Fibroblast of gingiva (primary cell): Measurements from ENCODE around the gene CTSF.
A peak's percentile ranks its signal among the peaks of the same experiment; 100 is the strongest.
"Not testable (repeated sequence)": the region's sequence is repeated elsewhere in the genome, so short reads cannot be mapped to it uniquely, and the experiment has no call there.

Experiments used
- DNase-seq: peaks from one replicate; pipeline ENCODE4 v3.0.0-alpha.2; 2011; ENCODE audit warnings: low read depth

Gene CTSF

DNA sequence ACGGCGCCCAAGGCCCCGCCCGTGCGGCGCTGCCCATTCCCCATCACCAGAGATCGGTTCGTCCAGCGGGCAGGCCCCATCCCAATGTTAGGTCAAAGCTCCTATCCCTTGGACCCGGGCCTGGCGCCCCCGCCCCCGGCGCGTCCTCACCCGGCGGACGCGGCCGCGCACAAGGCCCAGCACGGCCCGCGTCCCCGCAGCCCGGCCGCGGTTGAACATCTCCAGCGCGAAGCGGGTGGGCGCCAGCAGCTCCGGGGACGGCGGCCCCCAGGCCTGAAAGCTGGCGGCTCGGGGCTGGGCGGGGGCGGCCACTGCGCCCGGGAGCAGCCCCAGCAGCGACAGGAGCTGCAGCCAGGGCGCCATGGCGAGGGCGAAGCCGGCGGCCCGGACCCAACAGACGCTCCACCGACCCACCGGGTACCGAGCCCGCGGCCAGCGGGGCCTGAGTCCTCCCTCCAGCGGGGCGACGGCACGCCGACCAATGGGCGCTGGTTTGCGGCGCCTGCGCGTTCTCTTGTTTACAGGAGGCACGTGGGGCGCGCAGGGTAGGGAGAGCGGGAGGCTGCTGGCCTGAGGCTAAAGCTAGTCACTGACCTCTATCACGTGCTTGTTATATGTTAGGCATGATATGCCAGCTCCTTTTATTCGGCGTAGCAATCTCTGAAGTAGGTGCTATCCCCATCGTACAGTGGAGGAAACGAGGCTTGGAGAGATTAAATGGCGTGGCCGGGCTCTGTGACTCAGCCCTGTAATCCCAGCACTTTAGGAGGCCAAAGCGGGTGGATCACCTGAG is at the start of gene CTSF:
Gene CTSF (minus strand): TSS at position 483 of the 793 bp plus-strand sequence. CDS start 120 bp downstream, at position 363.
- peak; percentile 69 for DNase-seq

DNA sequence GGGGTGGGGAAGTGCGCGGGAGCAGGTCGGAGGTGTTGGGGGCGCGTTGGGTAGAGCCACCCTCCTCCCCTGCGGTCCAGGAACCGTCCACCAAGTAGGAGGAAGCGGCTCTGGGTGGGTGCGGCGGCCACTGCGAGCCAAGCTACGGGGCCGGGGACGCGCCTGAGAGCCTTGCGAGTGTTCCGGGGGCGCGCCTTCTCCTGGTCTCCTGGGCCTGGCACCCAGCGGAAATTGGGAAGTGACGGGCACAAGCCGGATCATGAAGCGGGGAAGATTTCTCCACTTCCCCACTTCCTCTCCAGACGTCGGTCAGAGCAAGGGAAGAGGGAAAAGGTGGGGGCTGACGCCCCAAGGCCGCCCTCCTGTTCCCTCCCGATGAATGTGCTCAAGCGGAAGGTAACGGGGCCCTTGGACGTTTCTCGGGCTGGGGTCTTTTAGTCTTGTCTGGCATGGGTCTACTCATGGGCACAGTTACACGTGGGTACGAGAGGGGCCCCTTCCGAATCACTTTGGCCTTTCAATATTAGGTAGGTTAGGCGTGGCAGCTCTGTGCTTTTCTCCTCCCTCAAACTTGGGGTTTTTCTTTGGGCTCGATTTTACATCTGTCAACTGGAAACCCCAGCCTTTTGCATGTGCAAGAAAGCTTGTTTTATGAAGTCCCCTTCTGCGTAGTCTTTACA is 48.9 kb upstream of the CTSF start:
- peak; percentile 59 for DNase-seq

DNA sequence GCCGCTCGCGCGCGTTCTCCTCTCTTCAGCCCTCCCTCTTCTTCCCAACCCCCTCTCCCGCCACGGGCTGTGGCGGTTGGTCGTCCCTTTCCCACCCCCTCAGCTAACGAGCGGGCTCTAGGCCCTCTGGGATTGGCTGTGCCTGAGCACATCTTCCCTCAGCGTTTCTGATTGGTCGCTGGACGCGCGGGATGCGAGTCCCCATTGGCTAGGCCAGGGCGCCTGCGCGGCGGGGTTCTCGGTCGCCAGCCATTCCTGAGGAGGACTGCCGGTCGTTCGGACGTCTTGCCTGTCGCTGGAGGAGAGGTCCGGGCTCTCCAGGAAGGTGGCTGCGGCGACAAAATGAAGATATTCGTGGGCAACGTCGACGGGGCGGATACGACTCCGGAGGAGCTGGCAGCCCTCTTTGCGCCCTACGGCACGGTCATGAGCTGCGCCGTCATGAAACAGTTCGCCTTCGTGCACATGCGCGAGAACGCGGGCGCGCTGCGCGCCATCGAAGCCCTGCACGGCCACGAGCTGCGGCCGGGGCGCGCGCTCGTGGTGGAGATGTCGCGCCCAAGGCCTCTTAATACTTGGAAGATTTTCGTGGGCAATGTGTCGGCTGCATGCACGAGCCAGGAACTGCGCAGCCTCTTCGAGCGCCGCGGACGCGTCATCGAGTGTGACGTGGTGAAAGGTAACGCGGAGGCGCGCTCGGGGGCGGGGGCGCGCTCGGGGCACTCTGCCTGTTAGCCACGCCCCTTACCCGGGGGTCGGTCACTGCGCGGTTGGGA is 48.2 kb upstream of the CTSF start, which contains the start of gene RBM14:
Gene RBM14 (plus strand): TSS at position 252 of the 776 bp plus-strand sequence. CDS start 91 bp downstream, at position 343.
- DNase-seq, result peak; percentile 99

DNA sequence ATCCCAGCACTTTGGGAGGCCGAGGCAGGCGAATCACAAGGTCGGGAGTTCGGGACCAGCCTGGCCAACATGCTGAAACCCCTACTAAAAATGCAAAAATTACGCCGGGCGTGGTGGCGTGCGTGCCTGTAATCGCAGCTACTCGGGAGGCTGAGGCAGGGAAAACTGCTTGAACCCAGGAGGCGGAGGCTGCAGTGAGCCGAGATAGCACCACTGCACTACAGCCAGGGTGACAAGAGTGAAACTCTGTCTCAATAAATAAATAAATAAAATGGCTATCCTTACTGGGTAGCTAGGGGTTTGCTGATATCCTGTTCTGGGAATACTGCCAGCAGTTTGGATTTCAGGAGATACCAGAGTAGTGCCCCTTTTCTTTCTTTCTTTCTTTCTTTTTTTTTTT is 45.7 kb upstream of the CTSF start:
- DNase-seq, result no peak

GRCh38 chr11:66612458-66612857 is 44.1 kb upstream of the CTSF start:
- DNase-seq, result no peak

- no peak for DNase-seq
Observed at GRCh38 chr11:66609721-66610617, 41.6 kb upstream of the CTSF start.

DNA sequence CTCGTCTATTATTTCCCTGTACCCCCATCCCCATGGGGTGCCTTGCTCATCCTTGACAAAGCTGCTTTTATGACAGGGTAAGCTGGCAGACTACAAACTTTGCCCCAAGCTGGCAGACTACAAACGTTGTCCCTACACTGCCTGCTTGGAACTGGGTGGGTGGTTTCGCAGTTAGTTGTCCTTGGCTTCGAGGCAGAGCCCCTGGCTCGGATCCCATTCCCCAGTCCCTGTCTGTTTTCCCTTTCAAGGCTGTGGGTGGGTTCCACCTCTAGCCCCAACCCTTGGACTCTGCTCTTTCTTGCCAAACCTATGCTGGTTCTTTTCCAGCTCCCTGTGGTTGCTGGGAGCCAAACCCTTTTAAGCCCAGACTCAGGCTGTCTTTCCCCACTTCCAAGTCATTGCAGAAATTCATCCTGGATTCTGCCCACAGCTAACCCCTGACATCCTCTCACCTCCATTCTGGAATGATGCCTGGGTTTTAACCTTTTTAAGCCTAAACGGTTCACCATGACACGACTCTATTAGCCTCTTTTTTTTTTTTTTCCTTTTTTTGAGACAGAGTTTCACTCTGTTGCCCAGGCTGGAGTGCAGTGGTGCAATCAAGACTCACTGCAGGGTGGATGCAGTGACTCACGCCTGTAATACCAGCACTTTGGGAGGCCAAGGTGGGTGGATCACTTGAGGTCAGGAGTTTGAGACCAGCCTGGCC is 38.9 kb upstream of the CTSF start:
- peak; percentile 93 for DNase-seq

DNA sequence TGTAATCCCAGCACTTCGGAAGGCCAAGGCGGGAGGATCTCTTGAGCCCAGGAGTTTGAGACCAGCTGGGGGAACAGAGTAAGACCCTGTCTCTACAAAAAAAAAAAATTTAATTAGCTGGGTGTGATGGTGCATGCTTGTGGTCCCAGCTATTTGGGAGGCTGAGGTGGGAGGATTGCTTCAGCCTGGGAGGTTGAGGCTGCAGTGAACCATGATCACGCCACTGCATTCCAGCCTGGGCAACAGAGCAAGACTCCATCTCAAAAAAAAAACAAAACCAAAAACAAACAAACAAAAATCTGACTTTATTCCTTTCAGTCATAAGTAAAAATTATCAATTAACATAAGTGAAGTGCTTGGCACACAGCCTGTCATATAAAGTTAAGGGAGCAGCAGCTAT is 38.2 kb upstream of the CTSF start:
- DNase-seq, result not testable (repeated sequence)

DNA sequence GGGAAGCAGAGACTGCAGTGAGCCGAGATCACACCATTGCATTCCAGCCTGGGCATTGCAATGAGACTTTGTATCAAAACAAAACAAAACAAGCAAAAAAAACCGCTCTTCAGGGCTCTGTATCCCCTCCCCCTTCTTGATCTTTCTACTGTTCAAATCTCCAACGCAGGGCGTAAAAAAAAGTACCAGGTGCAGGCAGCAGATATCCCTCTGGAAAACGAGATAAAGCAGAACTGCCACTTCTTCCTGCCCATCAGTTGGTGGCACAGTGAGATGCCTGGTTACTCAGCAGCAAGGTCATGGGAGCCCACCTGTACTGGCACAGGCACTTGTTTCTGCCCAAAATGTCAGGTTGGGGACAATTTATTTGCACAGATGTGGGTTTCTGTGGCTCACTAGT is 35.7 kb upstream of the CTSF start:
- no peak for DNase-seq

DNA sequence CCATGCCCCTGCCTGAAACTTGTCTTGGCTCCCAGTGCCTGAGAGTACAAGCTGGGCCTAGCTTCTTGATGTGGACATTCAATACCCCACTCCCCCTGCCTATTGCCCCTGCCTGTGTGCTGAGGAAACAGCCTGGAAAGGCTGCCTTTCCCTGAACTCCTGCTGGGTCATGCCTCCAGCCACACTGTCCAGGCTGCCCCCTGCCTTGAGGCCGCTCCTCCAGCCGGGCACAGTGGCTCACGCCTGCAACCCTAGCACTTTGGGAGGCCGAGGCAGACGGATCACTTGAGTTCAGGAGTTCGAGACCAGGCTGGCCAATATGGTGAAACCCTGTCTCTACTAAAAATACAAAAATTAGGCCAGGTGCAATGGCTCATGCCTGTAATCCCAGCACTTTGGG is 34.7 kb upstream of the CTSF start:
- no peak for DNase-seq

DNA sequence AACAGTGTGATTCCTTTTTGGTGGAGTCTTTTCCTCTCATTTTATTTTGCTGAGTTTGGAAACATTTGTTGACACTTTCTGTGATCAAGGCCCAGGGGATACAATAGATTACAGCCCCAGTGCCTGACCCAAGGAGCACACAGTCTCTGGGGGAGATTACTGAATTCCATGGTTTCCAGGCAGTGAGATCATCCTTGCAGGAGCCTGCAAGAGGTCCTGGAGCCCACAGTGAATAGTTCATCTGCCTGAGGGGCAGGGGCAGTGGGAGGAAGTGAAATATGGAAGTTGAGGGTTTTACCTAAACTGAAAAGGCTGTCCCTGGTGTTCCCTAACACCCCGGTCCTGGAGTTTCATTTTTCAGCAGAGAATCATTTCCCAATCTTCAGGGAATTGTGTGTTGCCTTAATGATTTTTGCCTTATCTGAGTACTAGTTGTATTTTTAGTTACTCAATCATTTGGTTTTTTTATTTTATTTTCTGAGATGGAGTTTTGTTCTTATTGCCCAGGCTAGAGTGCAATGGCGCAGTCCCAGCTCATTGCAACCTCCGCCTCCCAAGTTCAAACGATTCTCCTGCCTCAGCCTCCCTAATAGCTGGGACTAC is 32.3 kb upstream of the CTSF start:
- peak; percentile 16 for DNase-seq

GRCh38 chr11:66600219-66600618 is 31.8 kb upstream of the CTSF start:
- no peak for DNase-seq

DNA sequence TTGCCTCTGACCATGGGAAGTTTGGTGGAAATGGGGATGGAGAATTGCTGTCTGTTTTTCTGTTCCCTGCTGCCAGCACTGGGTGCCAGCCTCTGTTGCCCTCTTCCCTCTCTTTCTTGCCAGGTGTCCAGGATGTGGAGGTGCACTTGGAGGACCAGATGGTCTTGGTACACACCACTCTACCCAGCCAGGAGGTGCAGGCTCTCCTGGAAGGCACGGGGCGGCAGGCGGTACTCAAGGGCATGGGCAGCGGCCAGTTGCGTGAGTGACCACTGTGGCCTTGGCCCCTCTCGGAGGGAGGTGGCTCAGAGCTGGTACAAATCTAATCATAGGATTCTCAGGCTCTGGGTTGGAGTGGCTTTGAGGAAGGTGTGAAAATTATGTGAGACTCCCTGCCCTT is 30.6 kb upstream of the CTSF start:
- no peak for DNase-seq

GRCh38 chr11:66595245-66595904 is 27.0 kb upstream of the CTSF start:
- DNase-seq, result no peak

DNA sequence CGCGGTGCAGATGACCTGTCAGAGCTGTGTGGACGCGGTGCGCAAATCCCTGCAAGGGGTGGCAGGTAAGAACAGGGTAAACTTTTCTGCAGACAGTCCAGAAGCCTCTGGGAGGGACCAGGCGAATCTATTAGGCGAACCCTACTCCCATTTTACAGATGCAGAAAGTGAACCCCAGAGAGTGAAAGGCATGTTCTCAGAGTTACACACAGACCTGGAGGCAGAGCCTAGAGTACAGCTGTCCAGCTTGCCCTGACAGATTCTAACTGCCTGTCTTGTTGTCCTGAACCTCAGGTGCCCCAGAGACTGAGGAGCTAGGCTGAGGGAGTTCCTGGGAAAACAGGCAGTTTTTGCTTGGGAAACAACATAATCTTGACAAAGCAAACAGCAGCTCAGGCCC is 25.2 kb upstream of the CTSF start:
- no peak for DNase-seq

DNA sequence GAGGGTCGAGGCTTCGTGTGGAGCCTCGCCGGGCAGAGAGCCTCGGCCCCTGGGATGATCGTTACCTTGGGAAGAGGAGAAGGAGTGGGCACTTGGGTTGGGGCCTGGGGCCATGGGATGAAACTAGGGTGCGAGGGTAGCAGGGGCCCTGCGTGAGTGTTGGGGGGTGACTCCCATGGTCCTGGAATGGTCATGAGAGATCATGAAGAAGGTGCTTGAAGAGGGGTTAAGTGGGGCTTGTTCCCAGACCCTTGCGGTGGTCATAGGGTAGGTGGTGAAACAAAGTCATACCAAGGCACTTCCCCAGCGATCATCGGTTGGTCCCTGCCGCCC is 24.9 kb upstream of the CTSF start:
- DNase-seq, result no peak

DNA sequence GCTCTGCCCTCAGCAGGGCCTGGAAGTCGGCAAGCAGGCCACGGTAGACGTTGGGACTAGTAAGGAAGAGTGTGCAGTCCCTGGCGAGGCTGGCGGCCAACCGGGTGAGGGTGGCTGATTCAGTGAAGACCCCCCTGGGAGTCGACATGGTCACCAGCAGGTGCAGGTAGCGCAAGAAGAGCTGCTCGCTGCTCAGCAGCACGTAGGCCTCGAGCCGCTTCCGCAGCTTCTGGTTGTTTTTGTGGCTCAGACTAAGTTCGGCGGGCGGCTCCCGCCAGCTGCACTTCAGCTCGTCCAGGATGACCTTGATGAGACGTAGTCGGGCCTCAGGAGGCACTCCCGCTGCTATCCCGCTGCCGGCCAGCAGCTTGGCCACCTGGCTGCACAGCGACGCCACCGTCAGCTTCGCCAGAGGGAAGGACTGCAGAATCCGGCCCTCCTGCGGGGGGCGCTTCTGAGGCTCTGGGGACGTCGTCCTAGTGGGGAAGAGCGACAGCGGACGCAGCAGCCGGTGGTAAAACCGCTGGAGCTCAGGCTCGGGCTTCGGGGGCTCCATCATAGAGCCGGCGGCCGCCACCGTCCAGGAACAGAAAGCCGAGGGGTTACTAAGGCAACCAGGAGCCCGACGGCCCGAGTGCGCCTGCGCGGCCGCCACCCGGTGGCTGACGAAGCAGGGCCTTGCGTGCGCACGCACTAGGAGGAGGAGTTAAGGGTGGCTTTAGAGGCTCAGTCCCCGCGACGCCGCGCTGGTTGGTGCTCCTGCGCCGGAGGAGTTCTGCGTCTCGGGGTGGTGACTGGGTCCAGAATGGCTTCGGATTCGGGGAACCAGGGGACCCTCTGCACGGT is 24.3 kb upstream of the CTSF start, which contains the start of the genes CCDC87 and CCS:
Gene CCDC87 (minus strand): TSS at position 607 of the 846 bp plus-strand sequence. CDS start 48 bp downstream, at position 559.
Gene CCS (plus strand): TSS at position 729 of the 846 bp plus-strand sequence. CDS start 77 bp downstream, at position 806.
- DNase-seq, result peak; percentile 93

GRCh38 chr11:66591175-66591574 is 22.8 kb upstream of the CTSF start:
- no peak for DNase-seq
